Nephron (organoid): ENCODE results near the gene MAB21L4.
A peak's percentile ranks its signal among the peaks of the same experiment; 100 is the strongest.

Source experiments
- H3K27ac Mint-ChIP-seq, 3 experiments: 2 replicates each; pipeline ENCODE4 v1.8.0; 2020; ENCODE audit warnings: mixed read lengths in 3 of 3, mild to moderate bottlenecking in 2 of 3, moderate library complexity in 1 of 3
- H3K27me3 Mint-ChIP-seq: 2 replicates; pipeline ENCODE4 v1.8.0; 2021; ENCODE audit warnings: low read depth, mild to moderate bottlenecking, moderate library complexity, mixed read lengths
- H3K36me3 Mint-ChIP-seq: 2 replicates; pipeline ENCODE4 v1.8.0; 2020; ENCODE audit warnings: low read depth, mixed read lengths
- H3K4me1 Mint-ChIP-seq: 2 replicates; pipeline ENCODE4 v1.8.0; 2020; ENCODE audit warnings: mixed read lengths
- H3K4me3 Mint-ChIP-seq, 3 experiments: 2 replicates each; pipeline ENCODE4 v1.8.0; 2020; ENCODE audit warnings: mild to moderate bottlenecking in 3 of 3, mixed read lengths in 3 of 3, moderate library complexity in 2 of 3
- H3K9me3 Mint-ChIP-seq: 2 replicates; pipeline ENCODE4 v1.8.0; 2020; ENCODE audit warnings: mixed read lengths
- CTCF ChIP-seq, 3 experiments: fragments of 200-600 bp; sonication (generic); IDR thresholded peaks; one replicate each; pipeline ENCODE4 v1.5.0; 2021; ENCODE audit warnings: antibody characterized with exemption in 3 of 3; ENCODE audit not compliant: unreplicated experiment in 3 of 3

MAB21L4 gene

GRCh38 chr2:240885566-240885965, 10.4 kb downstream of the MAB21L4 start:
- no peak for TF ChIP-seq CTCF (IDR thresholded peaks at IDR 0.05; ENCODE audit: unreplicated experiment in 3 of 3)
- Mint-ChIP-seq H3K27me3 (peaks cover 1% of the 10 kb centered on the region), H3K9me3 (no peaks in the 10 kb centered on the region), H3K4me1 (no peaks in the 10 kb centered on the region), H3K36me3 (no peaks in the 10 kb centered on the region), H3K27ac (no peak overlapping the region), H3K4me3 (no peak overlapping the region)

- no peaks in the 10 kb centered on the region for H3K9me3 Mint-ChIP-seq
- TF ChIP-seq CTCF (IDR thresholded peaks at IDR 0.05; ENCODE audit: unreplicated experiment in 3 of 3) = no peak
- no peaks in the 10 kb centered on the region for H3K36me3 Mint-ChIP-seq
- no peak overlapping the region for H3K27ac Mint-ChIP-seq
- H3K4me3 Mint-ChIP-seq = no peak overlapping the region
- H3K27me3 Mint-ChIP-seq = peaks cover 9% of the 10 kb centered on the region
- H3K4me1 Mint-ChIP-seq = no peaks in the 10 kb centered on the region
Measured at GRCh38 chr2:240884745-240885144, 11.2 kb downstream of the MAB21L4 start.

DNA sequence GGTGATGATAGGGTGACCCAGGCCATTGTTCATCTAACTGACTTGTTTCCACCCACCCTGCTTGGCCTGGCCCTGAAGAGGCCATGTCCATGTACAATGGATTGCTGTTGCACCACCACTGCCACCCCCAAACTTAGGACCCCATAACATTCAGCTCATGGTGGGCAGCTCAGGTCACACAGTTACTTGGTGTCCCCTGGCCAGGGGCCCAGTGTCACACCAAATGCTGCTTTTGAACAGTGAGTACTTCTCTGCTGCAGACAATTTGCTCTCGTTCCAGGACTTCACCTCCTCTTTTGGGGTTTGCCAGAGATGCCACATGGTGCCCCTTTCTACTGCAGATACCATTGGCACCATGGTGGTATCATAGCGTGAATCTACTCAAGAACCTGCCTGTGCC, 11.7 kb downstream of the MAB21L4 start:
- no peak overlapping the region for H3K27ac Mint-ChIP-seq
- peaks cover 12% of the 10 kb centered on the region for H3K27me3 Mint-ChIP-seq
- no peaks in the 10 kb centered on the region for H3K36me3 Mint-ChIP-seq
- H3K9me3 Mint-ChIP-seq = no peaks in the 10 kb centered on the region
- H3K4me1 Mint-ChIP-seq = no peaks in the 10 kb centered on the region
- no peak overlapping the region for H3K4me3 Mint-ChIP-seq
- TF ChIP-seq CTCF (IDR thresholded peaks at IDR 0.05; ENCODE audit: unreplicated experiment in 3 of 3) = no peak

DNA sequence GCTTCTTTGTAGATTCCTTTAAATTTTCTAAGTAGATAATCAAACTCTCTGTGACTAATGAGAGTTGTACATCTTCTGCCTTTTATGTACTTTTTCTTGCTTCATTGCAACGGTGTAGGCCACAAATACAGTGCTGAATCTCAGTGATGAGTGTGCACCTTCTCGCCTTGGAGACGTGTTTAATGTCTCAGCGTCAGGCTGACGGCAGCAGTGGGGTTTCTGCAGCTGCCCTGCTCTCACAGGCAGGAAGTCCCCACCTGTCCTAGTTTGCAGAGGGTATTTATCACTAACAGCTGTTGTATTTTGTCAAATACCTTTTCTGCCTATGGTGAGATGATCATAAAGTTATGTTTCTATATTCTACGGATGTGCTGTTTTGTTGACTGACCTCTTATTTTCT, 14.0 kb downstream of the MAB21L4 start:
- no peak for TF ChIP-seq CTCF (IDR thresholded peaks at IDR 0.05; ENCODE audit: unreplicated experiment in 3 of 3)
- Mint-ChIP-seq H3K9me3 (no peaks in the 10 kb centered on the region), H3K36me3 (no peaks in the 10 kb centered on the region), H3K4me1 (no peaks in the 10 kb centered on the region), H3K4me3 (no peak overlapping the region), H3K27me3 (peaks cover 12% of the 10 kb centered on the region), H3K27ac (peak overlapping the region in 1 of 3 experiments; percentile 32)

GRCh38 chr2:240879105-240879504, 16.9 kb downstream of the MAB21L4 start:
- Mint-ChIP-seq H3K36me3 (no peaks in the 10 kb centered on the region), H3K4me1 (no peaks in the 10 kb centered on the region), H3K27ac (no peak overlapping the region), H3K9me3 (no peaks in the 10 kb centered on the region), H3K4me3 (no peak overlapping the region), H3K27me3 (peaks cover 12% of the 10 kb centered on the region)
- no peak for TF ChIP-seq CTCF (IDR thresholded peaks at IDR 0.05; ENCODE audit: unreplicated experiment in 3 of 3)

GRCh38 chr2:240878341-240878936, 17.5 kb downstream of the MAB21L4 start:
- no peak for TF ChIP-seq CTCF (IDR thresholded peaks at IDR 0.05; ENCODE audit: unreplicated experiment in 3 of 3)
- H3K9me3 Mint-ChIP-seq = no peaks in the 10 kb centered on the region
- H3K4me3 Mint-ChIP-seq = no peak overlapping the region
- no peaks in the 10 kb centered on the region for H3K36me3 Mint-ChIP-seq
- no peaks in the 10 kb centered on the region for H3K4me1 Mint-ChIP-seq
- H3K27me3 Mint-ChIP-seq = peaks cover 12% of the 10 kb centered on the region
- H3K27ac Mint-ChIP-seq = no peak overlapping the region
